NCI-H2029 treated with DMSO at 0.1 percent for 48 hours (cell line): ENCODE measurements around the gene SLC10A4.

Source experiments
- DNase-seq: peaks from one replicate; lab custom pipeline; 2025; lab: John Stamatoyannopoulos, UW

Gene SLC10A4

DNA sequence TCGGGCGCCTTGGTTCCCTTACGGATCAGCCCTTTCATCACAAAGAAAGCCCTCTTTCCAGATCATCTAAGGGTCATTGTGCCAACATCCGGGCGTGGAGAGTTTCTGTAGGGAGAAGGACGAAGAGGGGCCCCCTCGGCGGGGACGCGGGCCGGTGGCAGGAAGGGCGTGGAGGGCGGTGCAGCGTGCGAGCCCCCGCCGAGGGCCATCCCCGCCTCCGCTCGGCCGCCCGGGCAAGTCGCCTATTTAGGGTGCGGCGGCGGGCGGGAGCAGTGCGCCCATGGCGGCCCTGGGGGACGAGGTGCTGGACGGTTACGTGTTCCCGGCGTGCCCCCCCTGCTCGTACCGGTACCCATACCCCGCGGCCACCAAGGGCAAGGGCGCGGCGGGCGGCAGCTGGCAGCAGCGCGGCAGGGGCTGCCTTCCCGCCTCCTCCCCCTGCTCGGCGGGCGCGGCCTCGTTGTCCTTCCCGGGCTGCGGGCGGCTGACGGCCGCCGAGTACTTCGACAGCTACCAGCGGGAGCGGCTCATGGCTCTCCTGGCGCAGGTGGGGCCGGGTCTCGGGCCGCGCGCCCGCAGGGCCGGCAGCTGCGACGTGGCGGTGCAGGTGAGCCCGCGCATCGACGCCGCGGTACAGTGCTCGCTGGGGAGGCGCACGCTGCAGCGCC is 7.0 kb downstream of the SLC10A4 start, which contains the start of gene ZAR1:
TSS of gene ZAR1 (plus strand) at position 241 of the 668 bp plus-strand sequence. CDS start at position 281, 40 bp downstream.
- DNase-seq = no peak

DNA sequence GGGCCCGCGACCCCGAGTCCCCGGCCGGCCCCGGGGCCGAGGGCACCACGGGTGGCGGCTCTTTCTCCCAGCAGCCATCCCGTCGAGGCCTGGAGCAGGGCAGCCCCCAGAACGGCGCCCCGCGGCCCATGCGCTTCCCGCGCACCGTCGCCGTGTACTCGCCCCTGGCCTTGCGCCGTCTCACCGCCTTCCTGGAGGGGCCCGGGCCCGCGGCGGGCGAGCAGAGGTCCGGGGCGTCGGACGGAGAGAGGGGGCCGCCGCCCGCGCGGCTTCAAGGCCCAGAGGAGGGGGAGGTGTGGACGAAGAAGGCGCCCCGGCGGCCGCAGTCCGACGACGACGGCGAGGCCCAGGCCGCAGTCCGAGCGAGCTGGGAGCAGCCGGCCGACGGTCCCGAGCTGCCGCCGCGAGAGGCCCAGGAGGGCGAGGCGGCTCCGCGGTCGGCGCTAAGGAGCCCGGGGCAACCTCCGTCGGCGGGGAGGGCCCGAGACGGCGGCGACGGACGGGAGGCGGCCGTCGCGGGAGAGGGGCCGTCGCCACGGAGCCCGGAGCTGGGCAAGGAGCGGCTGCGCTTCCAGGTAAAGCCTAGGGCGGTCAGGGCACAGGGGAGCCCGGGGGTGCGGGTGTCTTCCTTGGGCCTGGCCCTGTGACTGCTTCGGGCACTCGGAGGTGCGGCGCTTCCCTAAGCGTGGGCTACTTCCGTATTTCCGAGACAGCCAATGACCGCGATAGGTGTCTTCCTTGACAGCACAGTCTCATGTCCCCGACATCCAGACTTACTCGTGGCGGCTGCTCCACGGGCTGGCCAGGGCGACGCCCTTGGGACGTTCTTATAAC is 7.8 kb downstream of the SLC10A4 start:
- DNase-seq = no peak

DNA sequence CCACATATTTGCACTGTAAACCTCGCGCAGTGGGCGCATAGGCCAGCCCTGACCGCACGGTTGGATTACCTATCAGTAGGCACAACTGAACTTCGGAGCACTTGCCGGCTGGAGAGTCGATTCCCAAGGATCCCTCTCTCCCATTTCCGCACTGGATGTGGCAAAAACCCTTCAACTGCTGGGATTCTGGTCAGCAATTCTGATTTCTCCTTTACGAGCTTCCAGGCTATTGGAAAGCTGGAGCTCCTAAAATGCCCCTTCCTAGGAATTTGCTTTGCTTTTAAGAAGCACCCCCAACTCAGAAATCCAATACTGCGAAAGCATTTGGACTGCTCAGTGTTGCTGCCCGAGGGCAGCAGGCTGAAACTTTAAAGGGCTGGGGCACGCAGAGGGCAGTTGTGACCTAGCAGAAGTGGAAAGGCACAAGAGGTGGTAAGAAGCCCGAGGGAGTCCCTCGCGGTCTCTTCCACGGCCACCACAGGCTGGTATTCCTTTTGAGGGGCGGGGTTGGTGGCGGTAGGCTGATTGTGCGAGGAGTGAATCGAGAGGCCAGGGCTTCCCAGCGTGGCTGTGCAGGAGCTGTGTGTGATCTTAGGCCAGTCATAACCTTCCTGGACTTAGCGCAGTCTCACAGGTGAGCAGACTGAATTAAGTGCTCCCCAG is 8.5 kb downstream of the SLC10A4 start:
- DNase-seq = no peak

- DNase-seq = no peak
Measured at GRCh38 chr4:48493452-48494100, 10.4 kb downstream of the SLC10A4 start.

- no peak for DNase-seq
Measured at GRCh38 chr4:48495941-48496340, 12.8 kb downstream of the SLC10A4 start.

GRCh38 chr4:48498895-48499294 is 15.8 kb downstream of the SLC10A4 start:
- DNase-seq = no peak

- DNase-seq = no peak
Measured at GRCh38 chr4:48499551-48500066, 16.5 kb downstream of the SLC10A4 start.

GRCh38 chr4:48503233-48504025 is 20.3 kb downstream of the SLC10A4 start:
- no peak for DNase-seq

GRCh38 chr4:48504026-48504330 is 20.8 kb downstream of the SLC10A4 start:
- DNase-seq = no peak

DNA sequence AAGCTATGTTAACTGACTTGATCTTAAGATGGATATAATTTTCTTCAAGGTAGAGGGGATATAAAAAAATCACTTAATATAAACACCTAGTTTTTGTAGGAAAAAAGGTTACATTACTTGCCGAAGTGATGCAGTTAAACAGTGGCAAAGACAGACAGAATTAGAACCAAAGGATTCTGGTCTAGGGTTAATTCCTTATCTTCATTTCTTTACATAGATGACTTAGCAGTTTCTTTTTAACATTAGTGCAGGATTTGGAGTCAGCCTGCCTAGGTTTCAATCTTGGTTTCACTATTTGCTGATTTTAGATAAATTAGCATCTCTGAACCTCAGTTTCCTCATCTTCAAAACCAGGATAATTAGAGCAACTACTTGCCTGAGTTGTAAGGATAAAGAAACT is 21.2 kb downstream of the SLC10A4 start:
- no peak for DNase-seq

DNA sequence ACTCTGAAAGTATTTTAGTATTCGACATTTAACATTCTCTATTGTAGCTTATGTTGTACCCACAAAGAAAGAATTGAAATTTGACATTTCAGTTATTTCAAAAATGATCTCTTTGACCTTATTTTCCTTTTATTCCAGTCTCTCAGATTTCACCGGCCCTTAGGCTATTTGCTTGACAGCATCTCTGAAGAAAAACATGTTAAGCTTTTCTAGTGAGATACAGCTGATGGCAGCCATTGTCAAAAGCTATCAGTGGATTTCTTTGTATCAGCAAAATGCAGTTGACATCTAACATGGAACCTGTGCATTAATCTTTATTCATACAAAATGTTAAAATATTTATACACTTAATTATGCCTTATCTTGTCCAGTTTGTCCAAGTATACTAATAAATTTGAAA is 23.6 kb downstream of the SLC10A4 start:
- DNase-seq = no peak

DNA sequence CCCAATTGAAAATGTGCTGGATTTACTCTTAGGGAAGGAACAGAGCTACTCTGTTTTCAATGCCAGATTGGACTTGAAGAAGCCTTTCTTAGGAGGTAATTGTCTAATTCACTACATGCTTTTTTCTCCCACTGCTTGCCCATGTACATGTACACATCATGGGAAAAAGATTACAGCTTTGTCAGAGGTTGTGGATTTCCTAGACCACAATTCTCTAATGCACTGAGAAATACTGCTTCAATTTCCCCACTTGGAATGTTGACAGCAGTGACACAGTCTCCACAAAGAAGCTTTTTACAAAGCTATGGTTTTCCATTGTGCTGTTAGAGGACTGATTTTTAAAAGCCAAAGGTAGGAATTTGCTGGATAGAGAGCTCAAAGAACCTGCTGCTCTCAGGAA is 26.4 kb downstream of the SLC10A4 start:
- no peak for DNase-seq

DNA sequence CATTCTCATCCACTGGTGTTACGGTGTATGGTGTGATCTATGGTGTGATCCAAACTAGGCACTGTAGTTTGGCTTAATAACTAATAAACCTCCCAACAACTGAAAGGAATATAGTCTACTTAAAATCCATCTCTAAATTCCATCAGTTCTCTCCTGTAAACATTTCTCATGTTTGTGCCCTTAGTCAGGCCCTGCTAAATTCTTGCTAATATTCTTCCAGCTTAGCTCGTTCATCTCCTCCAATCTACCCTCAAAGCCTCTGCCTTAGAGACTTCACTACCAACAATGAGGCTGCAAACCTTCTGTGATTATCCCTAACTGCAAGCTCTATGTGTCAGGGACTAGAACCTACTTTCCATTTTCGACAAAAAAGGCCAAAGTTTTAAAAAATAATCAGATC is 35.0 kb downstream of the SLC10A4 start:
- DNase-seq = no peak

GRCh38 chr4:48526406-48526805 is 43.3 kb downstream of the SLC10A4 start:
- DNase-seq = no peak

- DNase-seq = no peak
Measured at GRCh38 chr4:48538358-48538757, 55.2 kb downstream of the SLC10A4 start.
